Activated CD4-positive, alpha-beta T cell treated with anti-CD3 and anti-CD28 coated beads for 4 hours (primary cell): ENCODE data around the gene DNAJA1.

Experiments
- DNase-seq, 2 donors: peaks; one replicate each; pipeline ENCODE4 v3.0.0-alpha.2; 2020

The DNAJA1 gene

DNA sequence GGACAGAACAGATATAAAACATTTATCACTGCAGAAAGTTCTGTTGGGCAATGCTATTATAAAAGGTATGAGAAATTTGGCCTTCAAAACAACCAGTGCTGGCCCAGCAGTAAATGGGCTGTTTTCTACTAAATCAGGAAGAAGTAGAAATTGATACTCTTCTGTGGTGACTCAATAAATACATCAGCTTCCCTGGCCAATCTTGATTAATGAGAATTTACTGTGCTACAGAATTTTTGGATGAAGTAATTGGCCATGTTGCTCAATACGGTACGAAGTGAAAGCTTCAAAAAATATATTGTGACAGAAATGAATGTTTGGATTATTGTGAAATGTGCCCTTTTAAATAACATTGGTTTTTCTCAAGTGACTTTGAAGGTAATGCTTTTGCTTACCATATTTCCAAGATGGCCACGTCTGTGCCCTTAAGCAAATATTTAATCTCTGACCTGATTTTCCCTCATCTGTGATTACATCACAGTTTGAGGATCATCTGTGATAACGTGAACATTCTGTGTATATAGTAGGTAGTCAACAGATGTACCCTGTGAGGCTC lies 4.2 kb downstream of the DNAJA1 start:
- DNase-seq = no peak

DNA sequence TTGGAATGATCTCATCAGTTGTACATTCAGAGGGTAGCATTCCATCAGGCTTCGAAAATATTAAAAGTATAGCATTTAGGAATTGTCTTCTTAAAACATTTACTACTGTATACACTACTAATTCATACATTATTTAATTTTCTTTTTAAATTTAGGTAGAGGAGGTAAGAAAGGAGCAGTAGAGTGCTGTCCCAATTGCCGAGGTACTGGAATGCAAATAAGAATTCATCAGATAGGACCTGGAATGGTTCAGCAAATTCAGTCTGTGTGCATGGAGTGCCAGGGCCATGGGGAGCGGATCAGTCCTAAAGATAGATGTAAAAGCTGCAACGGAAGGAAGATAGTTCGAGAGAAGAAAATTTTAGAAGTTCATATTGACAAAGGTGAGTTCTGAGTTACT lies 5.2 kb downstream of the DNAJA1 start:
- no peak for DNase-seq

DNA sequence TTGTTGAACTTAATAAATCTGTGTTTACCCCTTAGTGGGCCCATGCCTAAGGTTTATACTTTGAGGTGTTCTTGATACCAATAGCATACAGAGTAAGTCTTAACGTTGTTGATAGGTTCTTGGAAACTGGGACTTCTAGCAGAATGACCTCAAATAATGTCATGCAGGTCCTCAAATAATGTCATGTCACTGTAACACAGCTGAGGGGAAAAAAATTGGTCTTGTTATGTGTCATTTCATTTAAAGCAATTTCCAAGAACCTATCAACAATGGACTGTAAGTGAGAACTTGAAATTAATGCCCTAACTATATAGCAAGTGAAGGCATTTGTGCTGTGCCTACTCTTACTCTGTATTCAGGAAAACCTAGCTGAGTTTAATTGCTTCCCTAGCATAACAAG lies 7.2 kb downstream of the DNAJA1 start:
- no peak for DNase-seq

DNA sequence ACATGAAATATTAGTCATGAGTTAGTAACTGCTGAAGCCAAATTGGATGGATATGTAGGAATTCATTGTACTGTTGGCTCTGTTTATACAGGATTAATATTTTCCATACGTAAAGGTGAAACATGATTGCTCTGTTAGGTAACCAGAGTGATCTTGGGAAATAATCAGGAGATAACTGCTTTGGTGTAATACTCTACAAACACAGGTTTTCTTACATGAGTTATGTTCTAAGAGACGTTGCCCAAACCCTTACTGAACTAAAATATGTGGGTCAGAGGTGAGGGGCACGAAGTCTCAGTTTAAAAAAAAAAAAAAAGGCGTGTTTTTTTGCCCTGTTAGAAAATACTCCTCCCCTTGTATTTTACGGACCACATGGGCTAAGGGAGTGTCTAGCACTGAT lies 7.8 kb downstream of the DNAJA1 start:
- DNase-seq = no peak

DNA sequence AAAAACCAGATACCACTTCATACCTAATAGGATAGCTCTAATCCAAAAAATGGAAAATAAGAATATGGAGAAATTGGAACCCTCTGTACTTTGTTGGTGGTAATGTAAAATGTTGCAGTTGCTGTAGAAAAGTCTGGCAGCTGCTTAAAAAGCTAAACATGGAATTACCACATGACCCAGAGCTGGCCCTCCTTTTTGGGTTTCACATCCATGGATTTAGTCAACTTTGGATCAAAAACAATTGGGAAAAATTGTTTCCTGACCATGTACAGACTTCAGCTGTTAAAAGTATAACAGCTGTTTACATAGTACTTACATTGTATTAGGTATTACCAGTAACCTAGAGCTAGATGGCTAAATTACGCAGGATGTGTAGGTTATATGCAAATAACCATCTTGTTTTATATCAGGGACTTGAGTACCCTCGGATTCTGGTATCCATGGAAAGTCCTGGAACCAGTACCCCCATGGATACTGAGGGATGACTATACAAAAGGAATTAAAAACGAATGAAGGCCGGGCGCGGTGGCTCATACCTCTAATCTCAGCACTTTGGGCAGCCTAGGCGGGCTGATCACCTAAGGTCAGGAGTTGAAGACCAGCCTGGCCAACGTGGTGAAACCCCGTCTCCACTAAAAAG lies 15.8 kb downstream of the DNAJA1 start:
- no peak for DNase-seq

DNA sequence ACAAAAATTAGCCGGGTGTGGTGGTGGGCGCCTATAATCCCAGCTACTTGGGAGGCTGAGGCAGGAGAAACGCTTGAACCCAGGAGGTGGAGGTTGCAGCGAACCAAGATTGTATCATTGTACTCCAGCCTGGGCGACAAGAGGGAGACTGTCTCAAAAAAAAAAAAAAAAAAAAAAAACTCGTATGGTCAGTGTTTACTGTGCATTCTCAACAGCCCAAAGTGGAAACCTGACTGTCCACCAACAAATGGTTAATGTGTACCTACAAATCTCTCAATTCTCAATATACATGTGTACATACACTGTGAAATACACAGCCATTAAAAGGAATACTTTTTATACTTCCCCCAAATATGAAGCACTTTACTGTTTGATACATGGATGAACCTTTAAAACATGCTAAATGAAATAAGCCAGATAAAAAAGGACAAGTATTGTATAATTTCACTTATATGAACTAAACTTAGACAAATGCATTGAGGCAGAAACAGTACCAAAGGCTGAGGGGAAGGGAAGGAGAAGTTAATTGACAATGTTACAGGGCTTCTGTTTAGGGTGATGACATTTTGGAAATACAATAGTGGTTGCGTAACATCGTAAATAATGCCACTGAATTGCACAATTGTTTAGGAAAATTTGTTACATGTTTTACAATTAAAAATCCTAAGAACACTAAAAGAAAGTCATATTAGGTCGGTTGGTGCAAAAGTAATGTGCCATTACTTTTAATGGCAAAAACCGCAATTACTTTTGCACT lies 16.5 kb downstream of the DNAJA1 start:
- DNase-seq = no peak

DNA sequence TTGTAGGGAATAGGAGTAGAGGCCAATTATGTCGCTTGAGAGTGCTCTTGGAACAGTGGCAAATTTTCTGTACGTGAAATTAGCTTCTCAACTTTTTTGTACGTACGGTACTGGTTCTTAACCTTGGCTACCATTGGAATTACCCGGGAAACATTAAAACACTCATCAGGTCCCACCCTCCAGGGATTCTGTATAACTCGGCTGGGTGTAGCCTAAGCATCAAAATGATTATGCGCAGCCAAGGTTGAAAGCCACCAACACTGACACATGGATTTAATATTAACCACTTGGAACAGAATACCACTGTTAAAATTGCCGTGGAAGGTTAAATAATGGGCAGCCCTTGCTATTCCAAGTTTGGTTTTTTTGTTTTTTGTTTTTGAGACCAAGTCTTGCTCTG lies 17.4 kb downstream of the DNAJA1 start:
- no peak for DNase-seq

DNA sequence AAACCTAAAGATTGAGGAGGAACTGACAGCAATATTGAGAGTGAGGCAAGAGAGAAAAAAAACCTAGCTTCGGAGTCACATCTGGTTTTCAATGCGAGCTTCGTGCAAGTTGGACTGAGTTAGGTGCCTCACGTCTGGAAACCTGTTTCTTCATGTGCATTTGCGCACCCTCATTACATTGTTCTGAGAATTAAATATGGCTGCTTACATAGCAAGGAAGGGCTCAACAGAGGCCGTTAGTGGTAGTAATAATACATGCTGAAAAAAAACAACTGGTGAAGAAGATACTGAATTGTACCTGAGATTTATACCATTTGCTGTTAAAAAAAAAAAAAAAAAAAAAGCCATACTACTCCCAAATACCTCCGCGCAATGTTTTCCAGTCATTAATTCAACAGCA lies 18.6 kb downstream of the DNAJA1 start:
- no peak for DNase-seq

DNA sequence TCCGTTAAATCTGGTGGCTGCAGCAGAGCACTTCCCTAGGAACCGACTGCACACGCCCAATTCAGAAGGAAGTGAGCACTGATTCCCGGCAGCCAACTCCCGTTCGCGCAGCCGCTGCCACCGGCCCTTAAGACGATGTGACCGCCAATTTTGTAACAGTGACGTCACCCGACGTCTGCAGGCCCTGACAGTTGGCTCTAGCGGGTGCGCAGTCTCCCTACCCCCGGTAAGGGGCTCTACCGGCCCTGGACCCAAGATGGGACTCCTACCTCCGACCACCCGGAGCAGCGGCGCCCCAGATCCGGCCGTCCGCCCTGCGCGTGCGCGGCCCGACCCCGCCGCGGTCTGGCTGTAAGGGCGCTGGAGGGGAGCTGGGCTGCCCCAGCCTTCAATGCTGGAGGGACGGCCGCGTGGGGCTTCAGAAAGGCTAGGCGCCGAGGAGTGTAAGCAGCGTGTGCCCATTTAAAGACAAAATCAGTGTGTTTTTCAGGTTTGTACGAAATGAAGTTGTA lies 19.1 kb downstream of the DNAJA1 start:
- peak; percentile 42 to 48 for DNase-seq

DNA sequence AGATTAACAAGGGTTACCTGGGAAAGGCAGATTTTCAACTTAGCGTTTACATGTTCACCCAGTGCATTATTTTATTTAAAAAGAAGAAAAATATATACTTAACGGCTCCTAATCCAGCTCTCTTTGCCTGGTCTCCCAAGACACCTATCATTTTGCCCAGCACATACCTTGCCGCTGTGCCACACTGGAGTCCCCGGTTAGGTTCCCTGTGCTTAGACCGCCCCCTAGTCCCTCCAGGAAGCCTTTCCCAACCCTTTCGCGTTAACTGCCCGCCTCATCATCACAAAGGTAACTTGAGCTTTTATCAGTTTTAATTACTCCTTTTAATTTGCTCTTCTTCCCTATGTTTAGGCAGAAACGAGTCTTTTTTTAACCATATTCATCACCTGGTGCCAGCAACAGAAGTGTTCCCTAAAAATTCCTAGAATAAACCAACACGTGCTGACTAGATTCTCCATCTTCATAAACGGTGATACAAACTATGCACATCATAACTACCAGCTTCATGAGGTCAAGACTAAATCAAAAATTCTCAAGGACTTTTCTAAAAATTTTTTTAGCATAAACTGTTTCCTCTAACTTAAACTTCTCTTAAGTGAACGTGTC lies 19.7 kb downstream of the DNAJA1 start:
- DNase-seq = no peak

DNA sequence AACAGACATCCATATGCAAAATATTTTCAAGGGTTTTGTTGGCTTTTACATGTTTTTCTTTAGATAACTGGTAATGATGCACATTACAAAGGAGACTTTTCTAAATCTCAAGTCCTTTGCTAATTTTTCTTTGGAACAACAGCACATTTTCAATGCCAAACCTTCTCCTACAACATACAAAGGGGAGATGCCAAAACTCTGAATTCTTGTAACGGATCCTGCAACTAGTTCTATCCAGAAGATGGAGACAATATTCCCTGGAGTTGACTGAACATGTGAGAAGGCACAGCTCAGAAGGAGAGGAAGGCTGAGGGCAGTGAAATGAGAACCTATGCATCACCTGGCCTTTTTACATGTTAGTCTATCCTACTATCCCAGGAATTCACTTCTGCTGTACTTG lies 21.0 kb downstream of the DNAJA1 start:
- no peak for DNase-seq

DNA sequence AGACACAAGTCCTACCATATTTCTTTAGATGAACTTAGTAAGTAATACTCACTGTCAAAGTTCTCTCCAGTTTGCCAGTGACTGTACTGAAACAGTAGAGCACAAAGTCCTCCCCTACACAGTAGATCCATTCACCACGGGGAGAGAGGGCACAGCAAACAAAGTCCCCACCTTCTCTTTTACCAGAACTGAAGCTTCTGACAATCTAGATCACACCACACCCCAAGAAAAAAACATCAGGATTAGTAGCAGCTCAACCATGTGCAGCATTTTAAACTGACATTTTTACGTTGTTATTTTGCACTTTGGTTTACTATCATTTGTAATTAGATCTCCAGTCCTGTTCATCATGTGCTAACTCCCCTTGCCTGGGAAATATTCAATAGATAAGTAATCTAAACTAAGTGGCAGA lies 23.0 kb downstream of the DNAJA1 start:
- DNase-seq = no peak

DNA sequence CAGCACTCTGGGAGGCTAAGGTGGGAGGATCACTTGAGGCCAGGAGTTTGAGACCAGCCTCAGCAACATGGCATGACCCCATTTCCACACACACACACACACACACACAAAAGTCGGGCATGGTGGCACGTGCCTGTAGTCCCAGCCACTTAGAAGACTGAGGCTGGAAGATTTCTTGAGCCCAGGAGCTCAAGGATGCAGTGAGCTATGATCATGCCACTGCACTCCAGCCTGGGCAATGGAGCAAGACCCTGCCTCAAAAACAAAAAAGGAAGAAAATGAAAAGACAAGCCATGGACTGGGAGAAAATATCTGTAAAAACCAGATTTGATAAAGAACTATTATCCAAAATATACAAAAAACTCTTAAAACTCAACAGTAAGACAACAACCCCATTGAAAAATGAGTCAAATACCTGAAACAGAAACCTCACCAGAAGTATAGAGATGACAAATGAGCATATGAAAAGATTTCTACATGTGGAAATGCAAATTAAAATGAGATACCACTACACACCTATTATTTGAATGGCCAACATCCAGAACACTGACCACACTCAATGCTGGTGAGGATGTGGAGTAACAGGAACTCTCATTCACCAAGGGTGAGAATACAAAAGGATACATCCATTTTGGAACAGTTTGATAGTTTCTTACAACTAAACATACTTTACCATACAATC lies 24.7 kb downstream of the DNAJA1 start:
- no peak for DNase-seq

DNA sequence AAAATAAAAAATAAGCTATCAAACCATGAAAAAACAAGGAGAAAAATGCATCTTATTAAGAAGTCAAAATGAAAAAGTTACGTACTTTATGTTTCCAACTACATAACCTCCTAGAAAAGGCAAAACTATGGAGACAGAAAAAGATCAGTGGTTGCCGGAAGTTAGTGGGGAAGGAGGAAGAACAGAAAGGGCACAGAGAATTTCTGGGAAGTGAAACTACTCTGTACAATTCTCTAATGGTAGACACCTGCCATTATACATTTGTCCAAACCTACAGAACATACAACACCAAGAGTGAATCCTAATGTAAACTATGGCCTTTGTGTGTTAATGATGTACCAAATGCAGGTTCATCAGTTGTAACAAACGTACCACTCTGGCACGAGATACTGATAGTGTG lies 26.1 kb downstream of the DNAJA1 start:
- DNase-seq = no peak

DNA sequence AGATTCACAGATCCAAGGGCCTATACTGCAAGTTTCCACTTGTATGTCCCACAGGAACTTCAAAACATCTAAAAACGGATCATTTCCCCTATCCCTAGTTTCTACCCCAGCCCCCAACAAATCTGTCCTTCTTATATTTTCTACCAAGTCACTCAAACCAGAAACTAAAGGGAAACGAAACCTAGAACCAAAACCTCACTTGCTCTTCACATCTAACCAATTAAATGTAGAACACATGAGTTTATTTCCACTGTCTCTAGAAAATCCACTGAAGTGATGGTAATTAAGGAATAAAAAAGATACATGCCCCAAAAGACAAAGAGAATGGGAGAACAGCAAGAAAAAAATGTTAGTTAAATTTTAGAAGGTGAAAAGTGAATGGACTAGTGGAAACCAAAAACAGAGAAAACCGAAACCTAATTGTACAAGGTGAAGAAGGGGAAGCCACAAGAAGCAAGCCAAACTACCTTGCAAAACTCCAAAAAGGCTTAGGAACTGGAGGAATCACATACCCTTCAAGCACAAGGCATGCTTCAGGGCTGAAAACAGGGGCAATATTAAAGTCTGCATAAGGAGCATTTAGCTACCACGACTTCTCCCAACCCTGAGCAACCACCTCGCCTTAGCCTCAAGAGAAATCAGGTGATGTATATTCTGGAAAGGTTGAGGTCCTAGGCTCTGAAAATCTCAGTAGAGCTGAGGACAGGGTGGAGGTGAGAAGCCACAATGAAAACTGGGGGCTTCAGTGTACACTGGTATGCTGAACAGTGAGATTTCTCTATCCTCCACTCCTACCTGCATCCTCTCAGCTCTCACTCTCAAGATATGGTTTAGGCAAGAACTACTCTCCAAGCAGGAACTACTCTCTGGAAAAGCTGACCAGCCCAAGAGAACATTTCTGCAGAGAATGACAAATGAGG lies 40.3 kb downstream of the DNAJA1 start:
- no peak for DNase-seq

DNA sequence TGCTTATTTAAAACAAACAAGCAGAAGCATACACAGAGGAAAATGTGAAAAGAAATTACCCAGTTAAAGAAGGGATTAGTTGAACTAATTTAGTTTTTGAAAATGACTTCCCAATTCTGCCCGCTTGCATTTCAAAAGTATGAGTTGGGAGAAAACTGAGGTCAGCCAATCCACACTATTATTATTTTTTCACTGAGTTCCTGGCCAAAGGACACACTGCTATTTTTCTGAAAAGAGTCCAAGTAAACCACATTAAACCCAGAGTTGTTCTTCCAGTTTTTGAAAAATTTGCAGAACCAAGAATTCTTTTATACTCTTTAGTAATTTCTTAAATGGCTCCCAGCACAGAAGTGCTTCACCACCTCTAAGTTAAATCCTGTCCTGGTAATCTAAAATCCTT lies 43.9 kb downstream of the DNAJA1 start:
- no peak for DNase-seq

DNA sequence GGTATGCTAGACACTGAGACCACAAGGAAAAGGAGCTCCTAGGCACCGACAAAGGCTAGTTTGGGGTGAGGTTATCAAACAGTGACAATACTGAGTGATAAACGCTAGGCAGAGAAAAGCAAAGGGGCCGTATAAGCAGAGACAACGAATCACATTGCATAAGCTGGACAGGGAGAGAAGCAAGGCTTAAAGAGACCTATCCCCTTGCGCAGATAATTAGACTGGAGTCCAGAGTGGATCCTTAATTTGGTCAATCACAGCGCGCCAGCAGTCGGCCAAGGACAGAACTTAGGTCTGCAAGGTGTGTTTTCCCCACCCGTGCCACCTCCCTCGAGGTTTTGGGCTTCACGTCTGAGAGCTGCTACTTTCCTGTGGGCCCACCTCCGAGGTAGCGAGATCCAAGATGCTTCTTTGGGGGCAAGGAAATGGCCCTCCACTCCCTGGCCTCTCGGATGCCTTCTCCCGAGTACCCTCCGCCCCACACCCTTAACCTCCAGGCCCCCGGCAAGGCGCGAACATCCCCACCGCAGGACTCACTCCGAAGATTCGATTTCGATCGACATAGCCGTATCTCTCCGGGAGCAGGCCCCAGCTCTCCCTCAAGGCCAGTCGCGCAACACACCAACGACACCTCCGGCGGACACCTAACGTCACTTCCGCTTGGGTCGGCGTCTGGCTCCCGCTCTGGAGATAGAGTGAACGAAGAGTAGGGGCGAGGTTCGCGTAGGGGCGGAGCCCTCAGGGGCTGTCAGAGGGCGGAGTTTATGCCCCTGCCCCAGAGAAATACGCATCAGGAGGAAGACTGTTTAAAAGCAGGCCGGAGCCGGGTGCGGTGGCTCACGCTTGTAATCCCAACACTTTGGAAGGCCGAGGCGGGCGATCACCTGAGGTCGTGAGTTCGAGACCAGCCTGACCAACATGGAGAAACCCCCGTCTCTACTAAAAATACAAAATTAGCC lies 51.3 kb downstream of the DNAJA1 start, which contains the start of gene SMU1:
Gene SMU1, minus strand, starts transcription at position 629 of the 959 bp plus-strand sequence. Its CDS starts 66 bp downstream, at position 563.
- peak; percentile 93 for DNase-seq

DNA sequence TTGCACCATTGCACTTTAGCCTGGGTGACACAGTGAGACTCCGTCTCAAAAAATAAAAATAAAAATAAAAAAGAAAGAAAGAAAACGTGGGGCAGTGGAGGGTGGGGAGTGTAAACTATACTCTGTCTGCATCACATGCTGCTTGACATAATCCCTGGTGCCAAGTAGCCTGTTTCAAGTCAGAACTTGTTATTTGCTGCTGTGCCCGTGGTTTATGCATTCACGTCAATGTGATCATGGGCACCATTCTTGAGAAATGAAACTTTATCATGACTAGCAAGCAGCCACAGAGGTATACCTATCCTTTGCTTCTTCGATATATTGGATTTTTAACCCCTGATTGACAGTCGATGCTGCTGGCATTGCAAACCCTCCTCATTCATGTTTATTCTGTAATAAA lies 55.5 kb downstream of the DNAJA1 start:
- DNase-seq = no peak

DNA sequence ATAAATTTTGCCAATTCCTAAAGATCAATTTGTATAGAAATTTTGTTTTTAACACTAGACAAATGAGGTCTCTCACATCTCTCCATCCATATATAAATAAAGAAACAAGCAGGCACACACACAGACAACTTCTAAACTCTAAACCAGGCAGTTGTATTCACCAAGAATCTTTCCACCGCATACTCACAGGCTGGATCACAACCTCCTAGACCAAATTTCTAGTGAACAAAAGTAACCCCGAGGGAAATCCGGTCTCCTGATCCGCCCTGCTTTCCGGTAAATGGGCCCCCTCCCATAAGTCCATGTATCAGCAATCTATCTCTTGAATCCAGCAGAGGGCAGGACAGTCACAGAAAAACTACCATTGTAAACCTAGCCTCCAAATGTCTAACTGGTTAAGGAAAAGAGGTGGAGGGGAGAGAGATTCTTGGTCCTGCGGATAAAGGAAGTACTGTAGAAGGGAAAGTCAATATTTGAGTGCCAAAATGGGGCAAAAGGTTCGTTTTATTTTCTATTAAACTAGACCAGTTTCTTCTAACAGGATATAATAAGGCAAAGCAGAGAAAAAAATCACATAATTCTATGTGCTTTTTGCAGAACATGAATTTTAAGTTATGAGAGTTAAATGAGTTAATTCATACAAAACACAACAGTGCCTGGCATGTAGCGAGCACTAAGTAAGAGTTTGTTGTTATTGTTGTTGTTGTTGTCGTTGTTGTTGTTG lies 56.2 kb downstream of the DNAJA1 start:
- DNase-seq = peak; percentile 60 to 70

DNA sequence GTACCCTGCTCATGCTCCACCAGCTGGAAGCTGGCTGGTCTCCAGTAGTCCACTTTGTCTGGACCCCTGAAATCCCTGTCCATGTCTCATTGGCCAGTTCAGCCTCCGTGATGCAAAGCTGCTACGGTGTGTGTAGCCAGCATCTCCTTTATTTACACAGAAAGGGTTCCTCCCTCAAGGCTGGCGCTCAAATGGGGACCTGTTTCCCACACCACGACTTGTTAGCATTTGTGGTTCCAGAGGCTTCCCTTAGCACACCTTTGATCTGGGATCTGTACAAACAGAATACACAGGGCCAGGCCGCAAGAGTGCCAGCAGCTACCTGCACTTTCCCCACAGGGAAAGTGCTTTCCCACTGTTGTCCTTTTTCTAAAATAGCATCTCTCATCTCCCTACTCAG lies 57.1 kb downstream of the DNAJA1 start:
- no peak for DNase-seq
